NCI-H345 (cell line): Measurements from ENCODE around the gene RASA3.
"Not testable (repeated sequence)": the region's sequence is repeated elsewhere in the genome, so short reads cannot be mapped to it uniquely, and the experiment has no call there.

Experiments used
- DNase-seq: peaks from one replicate; lab custom pipeline; 2025; lab: John Stamatoyannopoulos, UW

The RASA3 gene

GRCh38 chr13:114126789-114127472, 5.5 kb downstream of the RASA3 start:
- DNase-seq, result no peak

- DNase-seq, result not testable (repeated sequence)
Observed at GRCh38 chr13:114126086-114126485, 6.3 kb downstream of the RASA3 start.

GRCh38 chr13:114125589-114125988, 6.8 kb downstream of the RASA3 start:
- DNase-seq, result no peak

- no peak for DNase-seq
Observed at GRCh38 chr13:114124921-114125320, 7.5 kb downstream of the RASA3 start.

GRCh38 chr13:114124431-114124830, 8.0 kb downstream of the RASA3 start:
- DNase-seq, result no peak

GRCh38 chr13:114123876-114124275, 8.5 kb downstream of the RASA3 start:
- no peak for DNase-seq

- DNase-seq, result no peak
Observed at GRCh38 chr13:114123448-114123847, 9.0 kb downstream of the RASA3 start.

GRCh38 chr13:114122591-114123211, 9.7 kb downstream of the RASA3 start:
- DNase-seq, result no peak

GRCh38 chr13:114122127-114122511, 10.3 kb downstream of the RASA3 start:
- DNase-seq, result no peak

GRCh38 chr13:114121496-114122126, 10.8 kb downstream of the RASA3 start:
- no peak for DNase-seq

GRCh38 chr13:114121031-114121430, 11.4 kb downstream of the RASA3 start:
- DNase-seq, result no peak

GRCh38 chr13:114120591-114121011, 11.8 kb downstream of the RASA3 start:
- no peak for DNase-seq

- DNase-seq, result no peak
Observed at GRCh38 chr13:114119196-114119595, 13.2 kb downstream of the RASA3 start.

- DNase-seq, result no peak
Observed at GRCh38 chr13:114118511-114119123, 13.8 kb downstream of the RASA3 start.

- DNase-seq, result no peak
Observed at GRCh38 chr13:114118086-114118485, 14.3 kb downstream of the RASA3 start.

- not testable (repeated sequence) for DNase-seq
Observed at GRCh38 chr13:114117341-114117874, 15.0 kb downstream of the RASA3 start.

- no peak for DNase-seq
Observed at GRCh38 chr13:114116734-114117133, 15.7 kb downstream of the RASA3 start.

GRCh38 chr13:114115796-114116195, 16.6 kb downstream of the RASA3 start:
- DNase-seq, result no peak

GRCh38 chr13:114115191-114115671, 17.2 kb downstream of the RASA3 start:
- no peak for DNase-seq

GRCh38 chr13:114114666-114115065, 17.8 kb downstream of the RASA3 start:
- not testable (repeated sequence) for DNase-seq

GRCh38 chr13:114114006-114114640, 18.3 kb downstream of the RASA3 start:
- DNase-seq, result no peak

- not testable (repeated sequence) for DNase-seq
Observed at GRCh38 chr13:114113395-114113794, 19.0 kb downstream of the RASA3 start.
